ENCODE data around the gene TAGLN2. TPM values are rescaled to one million over a fixed set of nuclear protein-coding genes. Genes with fewer than 3 reads are reported as not detected.

Gene TAGLN2
- total and polyA plus RNA-seq, 9 of the 15 experiments (the other 6 are each of a cell fraction or from before 2014, with no cell fraction given), result 192 to 683 (median 455) TPM

GRCh38 chr1:159924025-159924790 is 1.1 kb downstream of the TAGLN2 start (continued):
- TF ChIP-seq, protein P1, sequence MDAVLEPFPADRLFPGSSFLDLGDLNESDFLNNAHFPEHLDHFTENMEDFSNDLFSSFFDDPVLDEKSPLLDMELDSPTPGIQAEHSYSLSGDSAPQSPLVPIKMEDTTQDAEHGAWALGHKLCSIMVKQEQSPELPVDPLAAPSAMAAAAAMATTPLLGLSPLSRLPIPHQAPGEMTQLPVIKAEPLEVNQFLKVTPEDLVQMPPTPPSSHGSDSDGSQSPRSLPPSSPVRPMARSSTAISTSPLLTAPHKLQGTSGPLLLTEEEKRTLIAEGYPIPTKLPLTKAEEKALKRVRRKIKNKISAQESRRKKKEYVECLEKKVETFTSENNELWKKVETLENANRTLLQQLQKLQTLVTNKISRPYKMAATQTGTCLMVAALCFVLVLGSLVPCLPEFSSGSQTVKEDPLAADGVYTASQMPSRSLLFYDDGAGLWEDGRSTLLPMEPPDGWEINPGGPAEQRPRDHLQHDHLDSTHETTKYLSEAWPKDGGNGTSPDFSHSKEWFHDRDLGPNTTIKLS (IDR thresholded peaks at IDR 0.05; ENCODE audit: borderline replicate concordance, low read depth), result no peak
- TF ChIP-seq JUND (IDR thresholded peaks at IDR 0.05; ENCODE audit: borderline replicate concordance, low read depth, low read length) (peak; percentile 99), JUND (tag; IDR thresholded peaks at IDR 0.05; ENCODE audit: borderline replicate concordance, low read depth, low read length) (peak; percentile 94; the same call in 1 of the 3 replicates), GATAD2A (IDR thresholded peaks at IDR 0.05) (0 out of 2 replicates have a peak, but pooled peaks have one; percentile 51), EZH2 (IDR thresholded peaks at IDR 0.05; ENCODE audit: borderline replicate concordance, low read depth, low read length) (no peak), DIDO1 (tag; IDR thresholded peaks at IDR 0.05; ENCODE audit: low read depth) (no peak), CXXC5 (CRISPR knock-in tag; IDR thresholded peaks at IDR 0.05) (peak; percentile 68), MYNN (IDR thresholded peaks at IDR 0.05) (peak; percentile 84; the same call in 1 of the 2 replicates), MYNN (CRISPR knock-in tag; IDR thresholded peaks at IDR 0.05) (no peak), CUX1 (CRISPR knock-in tag; IDR thresholded peaks at IDR 0.05) (no peak), GTF2B (IDR thresholded peaks at IDR 0.05; ENCODE audit: extremely low read depth, insufficient read length) (no peak), NEUROD1 (IDR thresholded peaks at IDR 0.05; ENCODE audit: borderline replicate concordance, low read depth, low read length, partially characterized antibody) (peak; percentile 67), THRB (CRISPR knock-in tag; conservative IDR thresholded peaks at IDR 0.05) (peak; percentile 87; the same call in 1 of the 2 replicates), ZNF778 (CRISPR knock-in tag; IDR thresholded peaks at IDR 0.05) (no peak), HOMEZ (CRISPR knock-in tag; IDR thresholded peaks at IDR 0.05) (no peak), FOS (IDR thresholded peaks at IDR 0.05; ENCODE audit: extremely low read depth, insufficient read length) (peak; percentile 35)
